ENCODE measurements around the gene LSM7. TPM values are rescaled to one million over a fixed set of nuclear protein-coding genes. Genes with fewer than 3 reads are reported as not detected.
A peak's percentile ranks its signal among the peaks of the same experiment; 100 is the strongest.

The LSM7 gene
- total RNA-seq, 2 experiments from 2014 or later: 73.6 to 80.1 TPM

DNA sequence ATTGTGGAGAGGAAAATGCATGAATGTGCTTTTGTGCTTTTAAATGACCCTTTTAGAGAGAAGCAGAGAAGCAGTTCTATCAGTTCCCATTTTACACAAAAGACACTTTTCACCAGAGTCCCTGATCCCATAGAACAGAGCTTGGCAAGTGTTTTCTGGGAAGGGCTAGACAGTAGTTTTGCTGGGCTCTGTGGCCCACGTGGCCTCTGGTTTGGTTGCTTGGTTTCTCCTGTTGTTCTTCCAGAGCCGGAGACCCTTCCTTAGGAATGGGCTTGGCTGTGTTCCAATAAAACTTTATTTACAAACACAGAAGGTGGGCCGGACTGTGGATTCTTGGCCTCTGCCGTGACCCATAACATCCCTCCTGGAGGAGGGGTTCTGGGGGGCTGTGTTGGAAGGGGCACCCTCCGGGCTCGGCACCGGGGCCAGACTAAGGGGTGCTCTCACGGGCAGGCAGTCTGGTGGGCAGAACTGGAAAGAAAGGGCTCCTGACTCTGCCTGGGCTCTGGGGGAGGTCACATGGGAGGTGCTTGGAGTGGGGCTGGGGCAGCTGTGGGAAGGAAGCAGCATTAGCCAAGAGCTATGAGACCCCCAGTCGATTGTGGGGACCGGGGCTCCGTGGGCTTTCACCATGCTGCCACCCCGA lies 3.3 kb upstream of the LSM7 start:
- ChIA-PET CTCF (no interaction called here), POLR2A (interaction anchor here (0.7 to 1.4 kb wide), 6 partner anchors 9 to 125 kb away, joined by 3 to 5 read pairs (median 3); partner anchors contain the start of gene LMNB2)
- Mint-ChIP-seq H3K27ac (peak overlapping the region; percentile 93), H3K27me3 (no peaks in the 10 kb centered on the region), H3K4me3 (peak overlapping the region; percentile 67), H3K9me3 (no peaks in the 10 kb centered on the region), H3K36me3 (ENCODE audit: low read depth) (peaks cover 38% of the 10 kb centered on the region), H3K4me1 (ENCODE audit: low read depth) (peaks cover 65% of the 10 kb centered on the region)
- Histone ChIP-seq H3K4me3 (ENCODE audit: low read length) (no peak overlapping the region), H3K27me3 (ENCODE audit: control insufficient read depth in 1 of 2, insufficient read depth in 2 of 2, low read length in 2 of 2) (no peaks in the 10 kb centered on the region), H3K27ac (ENCODE audit: low read depth in 1 of 2, low read length in 2 of 2) (peak overlapping the region; percentile 45 to 65), H3K4me1 (ENCODE audit: insufficient read depth, low read length) (peaks cover 66% of the 10 kb centered on the region), H3K9me3 (ENCODE audit: control insufficient read depth in 1 of 2, insufficient read depth in 1 of 2, low read length in 2 of 2) (peaks cover 0 to 6% of the 10 kb centered on the region in 2 experiments), H3K36me3 (ENCODE audit: insufficient read depth, low read length) (peaks cover 8% of the 10 kb centered on the region)
- DNase-seq (no peak), ATAC-seq (ENCODE audit: poor library complexity) (no peak)
- TF ChIP-seq, protein P1, sequence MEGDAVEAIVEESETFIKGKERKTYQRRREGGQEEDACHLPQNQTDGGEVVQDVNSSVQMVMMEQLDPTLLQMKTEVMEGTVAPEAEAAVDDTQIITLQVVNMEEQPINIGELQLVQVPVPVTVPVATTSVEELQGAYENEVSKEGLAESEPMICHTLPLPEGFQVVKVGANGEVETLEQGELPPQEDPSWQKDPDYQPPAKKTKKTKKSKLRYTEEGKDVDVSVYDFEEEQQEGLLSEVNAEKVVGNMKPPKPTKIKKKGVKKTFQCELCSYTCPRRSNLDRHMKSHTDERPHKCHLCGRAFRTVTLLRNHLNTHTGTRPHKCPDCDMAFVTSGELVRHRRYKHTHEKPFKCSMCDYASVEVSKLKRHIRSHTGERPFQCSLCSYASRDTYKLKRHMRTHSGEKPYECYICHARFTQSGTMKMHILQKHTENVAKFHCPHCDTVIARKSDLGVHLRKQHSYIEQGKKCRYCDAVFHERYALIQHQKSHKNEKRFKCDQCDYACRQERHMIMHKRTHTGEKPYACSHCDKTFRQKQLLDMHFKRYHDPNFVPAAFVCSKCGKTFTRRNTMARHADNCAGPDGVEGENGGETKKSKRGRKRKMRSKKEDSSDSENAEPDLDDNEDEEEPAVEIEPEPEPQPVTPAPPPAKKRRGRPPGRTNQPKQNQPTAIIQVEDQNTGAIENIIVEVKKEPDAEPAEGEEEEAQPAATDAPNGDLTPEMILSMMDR (IDR thresholded peaks at IDR 0.05): no peak
- intact Hi-C loops (cut with DNase I, micrococcal nuclease): no loop called here

DNA sequence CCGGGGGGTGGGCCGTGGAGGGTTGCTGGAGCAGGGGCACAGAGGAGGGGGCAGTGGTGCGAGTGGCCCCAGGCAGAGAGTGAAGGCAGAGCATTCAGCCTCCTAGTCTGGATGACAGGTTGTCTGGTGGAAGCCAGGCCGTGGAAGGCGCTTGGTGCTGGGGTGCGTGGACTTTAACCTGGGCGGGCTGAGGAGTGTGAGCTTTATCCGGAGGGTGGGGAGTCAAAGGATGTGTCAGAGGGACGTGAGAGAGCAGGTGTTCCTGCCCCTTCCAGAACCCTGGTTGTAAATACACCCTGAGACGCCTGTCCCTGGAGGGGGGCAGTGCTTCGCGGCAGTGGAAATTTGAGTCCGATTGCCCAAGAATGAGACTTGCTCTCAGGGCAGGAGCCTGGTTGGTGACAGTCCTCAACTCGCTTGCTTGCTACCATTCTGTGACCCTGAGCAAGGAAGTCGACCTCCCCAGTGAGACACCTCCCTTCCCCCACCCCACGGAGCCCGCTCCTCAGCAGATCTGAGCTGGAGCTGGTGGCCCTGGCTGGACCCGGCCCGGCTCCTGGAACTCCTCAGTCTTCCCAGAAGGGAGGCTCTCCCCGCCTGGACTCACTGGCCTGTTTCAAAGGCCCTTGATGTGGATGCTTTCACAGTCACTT lies 2.4 kb upstream of the LSM7 start:
- H3K9me3 ChIP-seq (ENCODE audit: control insufficient read depth in 1 of 2, insufficient read depth in 1 of 2, low read length in 2 of 2): peaks cover 0 to 6% of the 10 kb centered on the region in 2 experiments
- TF ChIP-seq, protein P1 (IDR thresholded peaks at IDR 0.05): no peak
- no peak overlapping the region for H3K27ac ChIP-seq (ENCODE audit: low read depth in 1 of 2, low read length in 2 of 2)
- POLR2A ChIA-PET: interaction anchor here (0.7 kb wide), 1 partner anchor 372 kb away, joined by 3 read pairs; no protein-coding TSS in a partner anchor
- H3K9me3 Mint-ChIP-seq: no peaks in the 10 kb centered on the region
- H3K27me3 ChIP-seq (ENCODE audit: control insufficient read depth in 1 of 2, insufficient read depth in 2 of 2, low read length in 2 of 2): no peaks in the 10 kb centered on the region
- ATAC-seq (ENCODE audit: poor library complexity) (no peak), DNase-seq (peak in 1 of 14 experiments; percentile 31)
- H3K4me3 ChIP-seq (ENCODE audit: low read length): no peak overlapping the region
- CTCF ChIA-PET: no interaction called here
- peak overlapping the region; percentile 70 for H3K4me3 Mint-ChIP-seq
- H3K27ac Mint-ChIP-seq: peak overlapping the region; percentile 93
- H3K36me3 ChIP-seq (ENCODE audit: insufficient read depth, low read length): peaks cover 13% of the 10 kb centered on the region
- peaks cover 75% of the 10 kb centered on the region for H3K4me1 ChIP-seq (ENCODE audit: insufficient read depth, low read length)
- H3K4me1 Mint-ChIP-seq (ENCODE audit: low read depth): peaks cover 66% of the 10 kb centered on the region
- H3K27me3 Mint-ChIP-seq: no peaks in the 10 kb centered on the region
- intact Hi-C loops (cut with DNase I, micrococcal nuclease): no loop called here
- H3K36me3 Mint-ChIP-seq (ENCODE audit: low read depth): peaks cover 37% of the 10 kb centered on the region

DNA sequence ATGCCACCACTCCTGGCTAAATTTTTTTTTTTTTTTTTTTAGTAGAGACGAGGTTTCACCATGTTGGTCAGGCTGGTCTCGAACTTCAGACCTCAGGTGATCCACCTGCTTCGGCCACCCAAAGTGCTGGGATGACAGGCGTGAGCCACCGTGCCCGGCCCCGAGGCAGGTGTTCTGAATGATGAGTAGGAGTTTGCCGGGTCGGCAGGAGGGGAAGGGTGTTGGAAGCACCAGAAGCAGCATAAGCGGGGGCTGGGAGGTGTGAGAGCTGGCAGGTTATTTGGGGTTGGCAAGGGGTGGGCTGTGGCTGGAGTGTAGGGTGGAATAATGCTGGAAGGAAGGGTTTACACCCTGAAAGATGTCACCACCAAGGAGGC lies 1.9 kb upstream of the LSM7 start:
- CTCF ChIA-PET: no interaction called here
- Histone ChIP-seq H3K27ac (ENCODE audit: low read depth in 1 of 2, low read length in 2 of 2) (no peak overlapping the region), H3K4me3 (ENCODE audit: low read length) (no peak overlapping the region), H3K9me3 (ENCODE audit: control insufficient read depth in 1 of 2, insufficient read depth in 1 of 2, low read length in 2 of 2) (peaks cover 0 to 2% of the 10 kb centered on the region in 2 experiments), H3K36me3 (ENCODE audit: insufficient read depth, low read length) (peaks cover 17% of the 10 kb centered on the region), H3K27me3 (ENCODE audit: control insufficient read depth in 1 of 2, insufficient read depth in 2 of 2, low read length in 2 of 2) (no peaks in the 10 kb centered on the region), H3K4me1 (ENCODE audit: insufficient read depth, low read length) (peaks cover 78% of the 10 kb centered on the region)
- peaks cover 39% of the 10 kb centered on the region for H3K36me3 Mint-ChIP-seq (ENCODE audit: low read depth)
- TF ChIP-seq, protein P1 (IDR thresholded peaks at IDR 0.05): no peak
- POLR2A ChIA-PET: interaction anchor here (0.7 kb wide), 1 partner anchor 373 kb away, joined by 3 read pairs; no protein-coding TSS in a partner anchor
- H3K27me3 Mint-ChIP-seq: no peaks in the 10 kb centered on the region
- H3K27ac Mint-ChIP-seq: peak overlapping the region; percentile 93
- H3K4me1 Mint-ChIP-seq (ENCODE audit: low read depth): peaks cover 68% of the 10 kb centered on the region
- H3K9me3 Mint-ChIP-seq: no peaks in the 10 kb centered on the region
- DNase-seq (no peak), ATAC-seq (ENCODE audit: poor library complexity) (no peak)
- H3K4me3 Mint-ChIP-seq: peak overlapping the region; percentile 70
- intact Hi-C loops (cut with DNase I, micrococcal nuclease): no loop called here

Measured in CD4-positive, alpha-beta T cell (primary cell).